GM12878 (cell line): ENCODE results near the gene SDF4.

Source experiments
- ATF3 ChIP-seq: IDR thresholded peaks from 2 replicates; pipeline ENCODE4 v1.6.1; 2011; ENCODE audit warnings: low read depth, mild to moderate bottlenecking, low read length, moderate library complexity, borderline replicate concordance; ENCODE audit errors: extremely low read depth
- REST ChIP-seq: IDR thresholded peaks from 2 replicates; pipeline ENCODE4 v1.6.1; 2012; ENCODE audit warnings: mild to moderate bottlenecking, low read depth, low read length
- YY1 ChIP-seq: IDR thresholded peaks from 2 replicates; pipeline ENCODE4 v1.6.1; 2011; ENCODE audit warnings: low read depth, mild to moderate bottlenecking, low read length

- TF ChIP-seq REST (no peak), ATF3 (no peak), YY1 (no peak)
These were observed 15.8 kb downstream of the SDF4 start for GRCh38 chr1:1215881-1216605.
